ENCODE data around the gene LRRC36.

LRRC36 gene

GRCh38 chr16:67294171-67294757, 32.4 kb upstream of the LRRC36 start:
- DNase-seq (ENCODE audit: low read depth): no peak

GRCh38 chr16:67294938-67295361, 31.7 kb upstream of the LRRC36 start:
- no peak for DNase-seq (ENCODE audit: low read depth)

GRCh38 chr16:67296420-67296819, 30.2 kb upstream of the LRRC36 start:
- DNase-seq (ENCODE audit: low read depth): no peak

- DNase-seq (ENCODE audit: low read depth): no peak
These were observed 28.3 kb upstream of the LRRC36 start for GRCh38 chr16:67298277-67298676.

GRCh38 chr16:67299269-67299668, 27.3 kb upstream of the LRRC36 start:
- DNase-seq (ENCODE audit: low read depth): no peak

GRCh38 chr16:67301080-67301782, 25.4 kb upstream of the LRRC36 start:
- DNase-seq (ENCODE audit: low read depth): no peak

GRCh38 chr16:67302076-67302475, 24.5 kb upstream of the LRRC36 start:
- DNase-seq (ENCODE audit: low read depth): no peak

- no peak for DNase-seq (ENCODE audit: low read depth)
These were observed 23.6 kb upstream of the LRRC36 start for GRCh38 chr16:67302970-67303369.

- DNase-seq (ENCODE audit: low read depth): no peak
These were observed 22.6 kb upstream of the LRRC36 start for GRCh38 chr16:67304020-67304419.

GRCh38 chr16:67305216-67306071, 21.2 kb upstream of the LRRC36 start:
- DNase-seq (ENCODE audit: low read depth): no peak

- no peak for DNase-seq (ENCODE audit: low read depth)
These were observed 16.1 kb upstream of the LRRC36 start for GRCh38 chr16:67310561-67310960.

- DNase-seq (ENCODE audit: low read depth): peak; percentile 25
These were observed 14.8 kb upstream of the LRRC36 start for GRCh38 chr16:67311607-67312488.

GRCh38 chr16:67312719-67313118, 13.9 kb upstream of the LRRC36 start:
- DNase-seq (ENCODE audit: low read depth): no peak

GRCh38 chr16:67317853-67318252, 8.8 kb upstream of the LRRC36 start:
- no peak for DNase-seq (ENCODE audit: low read depth)

GRCh38 chr16:67326115-67326471, 522 bp upstream of the LRRC36 start:
- no peak for DNase-seq (ENCODE audit: low read depth)

GRCh38 chr16:67327743-67328142, 1.1 kb downstream of the LRRC36 start:
- no peak for DNase-seq (ENCODE audit: low read depth)

GRCh38 chr16:67329901-67330300, 3.3 kb downstream of the LRRC36 start:
- DNase-seq (ENCODE audit: low read depth): no peak

- DNase-seq (ENCODE audit: low read depth): no peak
These were observed 6.7 kb downstream of the LRRC36 start for GRCh38 chr16:67333315-67333714.

GRCh38 chr16:67336116-67336515, 9.5 kb downstream of the LRRC36 start:
- no peak for DNase-seq (ENCODE audit: low read depth)

- DNase-seq (ENCODE audit: low read depth): no peak
These were observed 10.0 kb downstream of the LRRC36 start for GRCh38 chr16:67336648-67337047.

GRCh38 chr16:67339453-67339852, 12.8 kb downstream of the LRRC36 start:
- no peak for DNase-seq (ENCODE audit: low read depth)

- no peak for DNase-seq (ENCODE audit: low read depth)
These were observed 14.6 kb downstream of the LRRC36 start for GRCh38 chr16:67341250-67341649.
